K562 (cell line): ENCODE measurements around the gene SEC14L5. TPM values are rescaled to one million over a fixed set of nuclear protein-coding genes. Genes with fewer than 3 reads are reported as not detected.

Source experiments
- ATAC-seq: fragments of 200-7000 bp; cut with Tn5 transposase; 3 replicates; pipeline ENCODE4 v1.9.1; 2020; ENCODE audit warnings: moderate library complexity
- BruUV-seq: library from RNA; stranded (reverse); fragments of 400-500 nt; replicated peaks from 2 replicates; lab custom pipeline; 2021; lab: Mats Ljungman, UMichigan
- CTCF ChIA-PET: fragments of 300-600 bp; formaldehyde crosslinking; extraction: SDS; loops from one replicate; lab custom pipeline; 2021; ENCODE audit warnings: low intra/inter-chr PET ratio; lab: Yijun Ruan, JAX
- POLR2A ChIA-PET: fragments of 300-600, 350-650 bp; sonication (Branson Sonifier 250); formaldehyde crosslinking; extraction: SDS; loops from one replicate; lab custom pipeline; 2021; ENCODE audit warnings: antibody characterized with exemption, inconsistent platforms; lab: Yijun Ruan, JAX
- DNase-seq, 4 experiments: peaks; one replicate each; pipeline versions ENCODE4 v3.0.0 to v3.0.0-alpha.2; 2011 to 2018; ENCODE audit warnings: low spot score in 3 of 4, mixed read lengths in 3 of 4; ENCODE audit errors: extremely low read depth in 1 of 4
- FAIRE-seq: peaks from 2 replicates; lab custom pipeline; 2011; peaks lifted over from hg19 to GRCh38; lab: Jason Lieb, UNC
- H2AFZ ChIP-seq: 2 replicates; pipeline ENCODE4 v1.6.0; 2011; ENCODE audit warnings: low read depth, low read length, control low read depth, inconsistent platforms
- H3K27ac ChIP-seq: fragments of 200-600 bp; 3 replicates; pipeline ENCODE4 v1.8.0; 2011; ENCODE audit warnings: low read depth, mild to moderate bottlenecking, control low read depth, inconsistent platforms, low read length, moderate library complexity, mixed read lengths; ENCODE audit errors: extremely low read depth
- H3K27me3 ChIP-seq, 2 experiments: fragments of 300-600 bp in 1 of 2; 2 replicates in 1 of 2; 3 replicates in 1 of 2; pipeline versions ENCODE4 v1.6.0 to v1.8.0; 2011; ENCODE audit warnings: inconsistent platforms in 2 of 2, low read length in 2 of 2, mild to moderate bottlenecking in 1 of 2, mixed read lengths in 1 of 2, moderate library complexity in 1 of 2; ENCODE audit not compliant: control insufficient read depth in 2 of 2, insufficient read depth in 2 of 2
- H3K36me3 ChIP-seq: fragments of 300-600 bp; 3 replicates; pipeline ENCODE4 v1.8.0; 2011; ENCODE audit warnings: mild to moderate bottlenecking, low read length, inconsistent platforms; ENCODE audit not compliant: control insufficient read depth, insufficient read depth
- H3K4me1 ChIP-seq, 2 experiments: fragments of 200-600 bp in 1 of 2; replicated peaks in 1 of 2; 2 replicates in 1 of 2; 3 replicates in 1 of 2; pipeline versions ENCODE4 v1.5.1 to v1.8.0; 2011; ENCODE audit warnings: inconsistent platforms in 2 of 2, low read length in 2 of 2, mild to moderate bottlenecking in 1 of 2, mixed read lengths in 1 of 2, moderate library complexity in 1 of 2; ENCODE audit not compliant: control insufficient read depth in 2 of 2, insufficient read depth in 2 of 2
- H3K4me2 ChIP-seq: 2 replicates; pipeline ENCODE4 v1.6.1; 2011; ENCODE audit warnings: low read length, control low read depth, inconsistent platforms, mixed read lengths; ENCODE audit not compliant: insufficient read depth
- H3K4me3 ChIP-seq: fragments of 200-600 bp; sonication (generic), shearing (Covaris generic); 2 replicates; pipeline ENCODE4 v1.5.1; 2016; ENCODE audit warnings: control low read depth, inconsistent platforms
- H3K79me2 ChIP-seq: fragments of 200-600 bp; 3 replicates; pipeline ENCODE4 v1.8.0; 2011; ENCODE audit warnings: low read length, inconsistent platforms; ENCODE audit not compliant: control insufficient read depth, insufficient read depth
- H3K9ac ChIP-seq, 2 experiments: 2 replicates each; pipeline versions ENCODE4 v1.6.0 to v1.6.1; 2011; ENCODE audit warnings: low read depth in 2 of 2, low read length in 2 of 2, control low read depth in 1 of 2, inconsistent platforms in 1 of 2, mild to moderate bottlenecking in 1 of 2, mixed read lengths in 1 of 2; ENCODE audit not compliant: insufficient read depth in 1 of 2
- H3K9me1 ChIP-seq: one replicate; pipeline ENCODE4 v1.6.0; 2011; ENCODE audit warnings: inconsistent platforms, mild to moderate bottlenecking, low read length, moderate library complexity; ENCODE audit not compliant: control insufficient read depth, insufficient read depth
- H3K9me3 ChIP-seq: replicated peaks from 2 replicates; pipeline ENCODE4 v1.5.1; 2011; ENCODE audit warnings: low read depth, low read length, inconsistent platforms; ENCODE audit not compliant: control insufficient read depth, insufficient read depth
- H4K20me1 ChIP-seq: replicated peaks from 2 replicates; pipeline ENCODE4 v1.6.1; 2011; ENCODE audit warnings: low read length, inconsistent platforms, mixed read lengths; ENCODE audit not compliant: control insufficient read depth, insufficient read depth
- CTCF ChIP-seq, 3 experiments: IDR thresholded peaks in 2 of 3; conservative IDR thresholded peaks in 1 of 3; 2 replicates each; pipeline ENCODE4 v1.5.1; 2011 to 2012; ENCODE audit warnings: low read length in 3 of 3, mild to moderate bottlenecking in 3 of 3, control low read depth in 2 of 3, improper control_type of control experiment in 1 of 3, inconsistent platforms in 1 of 3, low read depth in 1 of 3, mixed read lengths in 1 of 3, moderate library complexity in 1 of 3; ENCODE audit not compliant: insufficient read depth in 2 of 3
- NCOA6 ChIP-seq: fragments of 450-650 bp; IDR thresholded peaks from 2 replicates; pipeline ENCODE4 v1.6.1; 2017; ENCODE audit warnings: mild to moderate bottlenecking
- WGBS: fragments of 100-300 bp; shearing (Covaris generic); methylation state at CpG from one replicate; pipeline ENCODE4 v1.1.6; 2016; ENCODE audit warnings: low coverage, mixed read lengths; ENCODE audit not compliant: insufficient coverage; ENCODE audit errors: missing lambda C conversion rate; 5-methylcytosine and 5-hydroxymethylcytosine counted together
- in situ Hi-C: fragments of 300-500 bp; cut with MboI; formaldehyde crosslinking; loops from 4 replicates; pipeline ENCODE4 v1.15.0; 2018; ENCODE audit warnings: inconsistent platforms, mixed read lengths
- intact Hi-C: fragments of 100-400 bp; cut with micrococcal nuclease; formaldehyde crosslinking; loops from 2 replicates; pipeline ENCODE4 v1.14.2; 2022
- polyA plus RNA-seq, 8 experiments: library from polyadenylated mRNA; depleted of rRNA in 4 of 8; stranded (reverse) in 5 of 8; unstranded in 3 of 8; fragments of >200 nt; fragmentation: Nextera tagmentation in 2 of 8; fragmentation: Illumina TruSeq in 1 of 8; extraction: Ambion mirVana in 2 of 8; extraction: Trizol in 1 of 8; gene quantifications; 2 replicates each; pipeline versions ENCODE4 v1.2.1 to v1.2.3, GENCODE V29; 2011 to 2014; ENCODE audit warnings: inconsistent platforms in 1 of 8, missing spikeins in 1 of 8
- total RNA-seq, 7 experiments: library from RNA; depleted of rRNA in 6 of 7; stranded (reverse); fragments of >200 nt in 6 of 7; fragmentation: Illumina TruSeq in 2 of 7; extraction: Trizol in 2 of 7; gene quantifications; 2 replicates each; pipeline versions ENCODE4 v1.2.1 to v1.2.3, GENCODE V29; 2011 to 2021; ENCODE audit warnings: low replicate concordance in 1 of 7
- TF ChIP-seq, protein P1 (sequence below): fragments of 200-600 bp; sonication (generic); IDR thresholded peaks from one replicate; pipeline ENCODE4 v1.6.1; 2012; ENCODE audit warnings: mild to moderate bottlenecking, low read depth, low read length, inconsistent platforms
- TF ChIP-seq, protein P2 (sequence below), 2 experiments: IDR thresholded peaks; 2 replicates each; pipeline ENCODE4 v1.6.1; 2011; ENCODE audit warnings: borderline replicate concordance in 1 of 2, control low read depth in 1 of 2, low read depth in 1 of 2, low read length in 1 of 2, mild to moderate bottlenecking in 1 of 2, mixed read lengths in 1 of 2, moderate library complexity in 1 of 2; ENCODE audit not compliant: insufficient read depth in 1 of 2, insufficient read length in 1 of 2, poor library complexity in 1 of 2, severe bottlenecking in 1 of 2; ENCODE audit errors: extremely low read depth in 1 of 2

Gene SEC14L5
- total and polyA plus RNA-seq, 9 of the 15 experiments (the other 6 are each of a cell fraction or from before 2014, with no cell fraction given) = 0.11 TPM; not detected in 8

GRCh38 chr16:4936181-4936990 is 21.7 kb upstream of the SEC14L5 start:
- POLR2A ChIA-PET = interaction anchor here (1.0 kb wide), 1 partner anchor 202 kb away, joined by 3 read pairs; the partner anchor contains the start of gene DNAAF8
- peaks cover 0 to 18% of the 10 kb centered on the region in 2 experiments; a peak in 3 of 5 replicates for H3K4me1 ChIP-seq
- BruUV-seq = no TSS peak
- TF ChIP-seq, protein P1, sequence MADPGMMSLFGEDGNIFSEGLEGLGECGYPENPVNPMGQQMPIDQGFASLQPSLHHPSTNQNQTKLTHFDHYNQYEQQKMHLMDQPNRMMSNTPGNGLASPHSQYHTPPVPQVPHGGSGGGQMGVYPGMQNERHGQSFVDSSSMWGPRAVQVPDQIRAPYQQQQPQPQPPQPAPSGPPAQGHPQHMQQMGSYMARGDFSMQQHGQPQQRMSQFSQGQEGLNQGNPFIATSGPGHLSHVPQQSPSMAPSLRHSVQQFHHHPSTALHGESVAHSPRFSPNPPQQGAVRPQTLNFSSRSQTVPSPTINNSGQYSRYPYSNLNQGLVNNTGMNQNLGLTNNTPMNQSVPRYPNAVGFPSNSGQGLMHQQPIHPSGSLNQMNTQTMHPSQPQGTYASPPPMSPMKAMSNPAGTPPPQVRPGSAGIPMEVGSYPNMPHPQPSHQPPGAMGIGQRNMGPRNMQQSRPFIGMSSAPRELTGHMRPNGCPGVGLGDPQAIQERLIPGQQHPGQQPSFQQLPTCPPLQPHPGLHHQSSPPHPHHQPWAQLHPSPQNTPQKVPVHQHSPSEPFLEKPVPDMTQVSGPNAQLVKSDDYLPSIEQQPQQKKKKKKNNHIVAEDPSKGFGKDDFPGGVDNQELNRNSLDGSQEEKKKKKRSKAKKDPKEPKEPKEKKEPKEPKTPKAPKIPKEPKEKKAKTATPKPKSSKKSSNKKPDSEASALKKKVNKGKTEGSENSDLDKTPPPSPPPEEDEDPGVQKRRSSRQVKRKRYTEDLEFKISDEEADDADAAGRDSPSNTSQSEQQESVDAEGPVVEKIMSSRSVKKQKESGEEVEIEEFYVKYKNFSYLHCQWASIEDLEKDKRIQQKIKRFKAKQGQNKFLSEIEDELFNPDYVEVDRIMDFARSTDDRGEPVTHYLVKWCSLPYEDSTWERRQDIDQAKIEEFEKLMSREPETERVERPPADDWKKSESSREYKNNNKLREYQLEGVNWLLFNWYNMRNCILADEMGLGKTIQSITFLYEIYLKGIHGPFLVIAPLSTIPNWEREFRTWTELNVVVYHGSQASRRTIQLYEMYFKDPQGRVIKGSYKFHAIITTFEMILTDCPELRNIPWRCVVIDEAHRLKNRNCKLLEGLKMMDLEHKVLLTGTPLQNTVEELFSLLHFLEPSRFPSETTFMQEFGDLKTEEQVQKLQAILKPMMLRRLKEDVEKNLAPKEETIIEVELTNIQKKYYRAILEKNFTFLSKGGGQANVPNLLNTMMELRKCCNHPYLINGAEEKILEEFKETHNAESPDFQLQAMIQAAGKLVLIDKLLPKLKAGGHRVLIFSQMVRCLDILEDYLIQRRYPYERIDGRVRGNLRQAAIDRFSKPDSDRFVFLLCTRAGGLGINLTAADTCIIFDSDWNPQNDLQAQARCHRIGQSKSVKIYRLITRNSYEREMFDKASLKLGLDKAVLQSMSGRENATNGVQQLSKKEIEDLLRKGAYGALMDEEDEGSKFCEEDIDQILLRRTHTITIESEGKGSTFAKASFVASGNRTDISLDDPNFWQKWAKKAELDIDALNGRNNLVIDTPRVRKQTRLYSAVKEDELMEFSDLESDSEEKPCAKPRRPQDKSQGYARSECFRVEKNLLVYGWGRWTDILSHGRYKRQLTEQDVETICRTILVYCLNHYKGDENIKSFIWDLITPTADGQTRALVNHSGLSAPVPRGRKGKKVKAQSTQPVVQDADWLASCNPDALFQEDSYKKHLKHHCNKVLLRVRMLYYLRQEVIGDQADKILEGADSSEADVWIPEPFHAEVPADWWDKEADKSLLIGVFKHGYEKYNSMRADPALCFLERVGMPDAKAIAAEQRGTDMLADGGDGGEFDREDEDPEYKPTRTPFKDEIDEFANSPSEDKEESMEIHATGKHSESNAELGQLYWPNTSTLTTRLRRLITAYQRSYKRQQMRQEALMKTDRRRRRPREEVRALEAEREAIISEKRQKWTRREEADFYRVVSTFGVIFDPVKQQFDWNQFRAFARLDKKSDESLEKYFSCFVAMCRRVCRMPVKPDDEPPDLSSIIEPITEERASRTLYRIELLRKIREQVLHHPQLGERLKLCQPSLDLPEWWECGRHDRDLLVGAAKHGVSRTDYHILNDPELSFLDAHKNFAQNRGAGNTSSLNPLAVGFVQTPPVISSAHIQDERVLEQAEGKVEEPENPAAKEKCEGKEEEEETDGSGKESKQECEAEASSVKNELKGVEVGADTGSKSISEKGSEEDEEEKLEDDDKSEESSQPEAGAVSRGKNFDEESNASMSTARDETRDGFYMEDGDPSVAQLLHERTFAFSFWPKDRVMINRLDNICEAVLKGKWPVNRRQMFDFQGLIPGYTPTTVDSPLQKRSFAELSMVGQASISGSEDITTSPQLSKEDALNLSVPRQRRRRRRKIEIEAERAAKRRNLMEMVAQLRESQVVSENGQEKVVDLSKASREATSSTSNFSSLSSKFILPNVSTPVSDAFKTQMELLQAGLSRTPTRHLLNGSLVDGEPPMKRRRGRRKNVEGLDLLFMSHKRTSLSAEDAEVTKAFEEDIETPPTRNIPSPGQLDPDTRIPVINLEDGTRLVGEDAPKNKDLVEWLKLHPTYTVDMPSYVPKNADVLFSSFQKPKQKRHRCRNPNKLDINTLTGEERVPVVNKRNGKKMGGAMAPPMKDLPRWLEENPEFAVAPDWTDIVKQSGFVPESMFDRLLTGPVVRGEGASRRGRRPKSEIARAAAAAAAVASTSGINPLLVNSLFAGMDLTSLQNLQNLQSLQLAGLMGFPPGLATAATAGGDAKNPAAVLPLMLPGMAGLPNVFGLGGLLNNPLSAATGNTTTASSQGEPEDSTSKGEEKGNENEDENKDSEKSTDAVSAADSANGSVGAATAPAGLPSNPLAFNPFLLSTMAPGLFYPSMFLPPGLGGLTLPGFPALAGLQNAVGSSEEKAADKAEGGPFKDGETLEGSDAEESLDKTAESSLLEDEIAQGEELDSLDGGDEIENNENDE = no peak
- TF ChIP-seq CTCF (IDR thresholded peaks at IDR 0.05 in 2 of 3, conservative IDR thresholded peaks at IDR 0.05 in 1 of 3; ENCODE audit: insufficient read depth in 2 of 3, low read depth in 1 of 3, low read length in 3 of 3) (peak; percentile 31 to 63 (median 32); a peak in 4 of 6 replicates), NCOA6 (peak; percentile 50; the same call in 1 of the 2 replicates)
- TF ChIP-seq, protein P2, sequence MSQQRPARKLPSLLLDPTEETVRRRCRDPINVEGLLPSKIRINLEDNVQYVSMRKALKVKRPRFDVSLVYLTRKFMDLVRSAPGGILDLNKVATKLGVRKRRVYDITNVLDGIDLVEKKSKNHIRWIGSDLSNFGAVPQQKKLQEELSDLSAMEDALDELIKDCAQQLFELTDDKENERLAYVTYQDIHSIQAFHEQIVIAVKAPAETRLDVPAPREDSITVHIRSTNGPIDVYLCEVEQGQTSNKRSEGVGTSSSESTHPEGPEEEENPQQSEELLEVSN (IDR thresholded peaks at IDR 0.05; ENCODE audit: borderline replicate concordance in 1 of 2, extremely low read depth in 1 of 2, insufficient read depth in 1 of 2, insufficient read length in 1 of 2, low read depth in 1 of 2, low read length in 1 of 2, poor library complexity in 1 of 2, severe bottlenecking in 1 of 2) = peak in 1 of 2 experiments; percentile 44

More at GRCh38 chr16:4936181-4936990, 21.7 kb upstream of the SEC14L5 start:
- peak overlapping the region; percentile 40 for H3K4me3 ChIP-seq
- H3K9ac ChIP-seq = peak overlapping the region in 1 of 2 experiments; percentile 80; a peak in 1 of 4 replicates
- DNase-seq = peak; percentile 39 to 72 (median 62)
- intact Hi-C loops (loop anchor here (10.0 kb wide), 1 partner anchor 52 kb away; no protein-coding TSS in a partner anchor), in situ Hi-C loops (no loop called here)
- H3K79me2 ChIP-seq = no peaks in the 10 kb centered on the region
- H2AFZ ChIP-seq = peak overlapping the region; percentile 72
- no peak for FAIRE-seq
- H3K27me3 ChIP-seq = peaks cover 35 to 67% of the 10 kb centered on the region in 2 experiments
- CTCF ChIA-PET = no interaction called here
- no peaks in the 10 kb centered on the region for H3K9me1 ChIP-seq
- peaks cover 27% of the 10 kb centered on the region for H4K20me1 ChIP-seq
- H3K27ac ChIP-seq = no peak overlapping the region
- WGBS = 3% methylated on average over 40 of the region's 64 CpGs
- peak overlapping the region; percentile 63; the same call in 1 of the 2 replicates for H3K4me2 ChIP-seq
- ATAC-seq = peak; percentile 69
- H3K9me3 ChIP-seq = no peaks in the 10 kb centered on the region
- H3K36me3 ChIP-seq = no peaks in the 10 kb centered on the region
